IMR-90 (cell line): ENCODE data around the gene TJP3. TPM values are rescaled to one million over a fixed set of nuclear protein-coding genes. Genes with fewer than 3 reads are reported as not detected.

Experiments used
- ATAC-seq: fragments of 200-7000 bp; cut with Tn5 transposase; 2 replicates; pipeline ENCODE4 v1.9.1; 2020; ENCODE audit warnings: low read depth, mild to moderate bottlenecking, moderate library complexity
- BruUV-seq: library from RNA; stranded (reverse); fragments of 400-500 nt; replicated peaks from 2 replicates; lab custom pipeline; 2021; lab: Mats Ljungman, UMichigan
- CTCF ChIA-PET: fragments of 300-600 bp; formaldehyde crosslinking; extraction: SDS; loops from one replicate; lab custom pipeline; 2021; ENCODE audit warnings: antibody characterized with exemption; lab: Yijun Ruan, JAX
- POLR2A ChIA-PET: fragments of 300-600 bp; sonication (Branson Sonifier 250); formaldehyde crosslinking; loops from one replicate; lab custom pipeline; 2022; ENCODE audit warnings: antibody characterized with exemption; ENCODE audit not compliant: unreplicated experiment; lab: Charles Lee
- DNase-seq: peaks from one replicate; pipeline ENCODE4 v3.0.0; 2013
- H2AFZ ChIP-seq: replicated peaks from 2 replicates; pipeline ENCODE3; 2013; ENCODE audit warnings: low read length, mild to moderate bottlenecking; ENCODE audit not compliant: poor library complexity
- H2AK5ac ChIP-seq: 2 replicates; pipeline ENCODE4 v1.6.1; 2013; ENCODE audit warnings: low read depth, low read length, inconsistent platforms
- H2AK9ac ChIP-seq: replicated peaks from 2 replicates; pipeline ENCODE3; 2013; ENCODE audit warnings: mild to moderate bottlenecking, low read depth, low read length, moderate library complexity; ENCODE audit not compliant: poor library complexity
- H2BK120ac ChIP-seq: 2 replicates; pipeline ENCODE4 v1.6.1; 2013; ENCODE audit warnings: low read depth, low read length, inconsistent platforms
- H2BK15ac ChIP-seq: 3 replicates; pipeline ENCODE4 v1.6.1; 2013; ENCODE audit warnings: low read depth, low read length, inconsistent platforms
- H2BK20ac ChIP-seq: 2 replicates; pipeline ENCODE4 v1.6.1; 2013; ENCODE audit warnings: low read depth, mild to moderate bottlenecking, inconsistent platforms, low read length, moderate library complexity
- H2BK5ac ChIP-seq: 2 replicates; pipeline ENCODE4 v1.6.1; 2013; ENCODE audit warnings: mild to moderate bottlenecking, low read depth, low read length, inconsistent platforms; ENCODE audit not compliant: poor library complexity, severe bottlenecking
- H3K14ac ChIP-seq: replicated peaks from 2 replicates; pipeline ENCODE4 v1.6.1; 2013; ENCODE audit warnings: low read depth, low read length, inconsistent platforms
- H3K18ac ChIP-seq: 2 replicates; pipeline ENCODE4 v1.6.1; 2013; ENCODE audit warnings: low read depth, low read length, control low read depth
- H3K23ac ChIP-seq: 2 replicates; pipeline ENCODE4 v1.6.1; 2013; ENCODE audit warnings: low read depth, low read length, inconsistent platforms
- H3K27ac ChIP-seq: 2 replicates; pipeline ENCODE4 v1.5.1; 2013; ENCODE audit warnings: mild to moderate bottlenecking, control low read depth, low read length; ENCODE audit not compliant: insufficient read depth
- H3K27me3 ChIP-seq: 2 replicates; pipeline ENCODE4 v1.6.1; 2013; ENCODE audit warnings: low read length; ENCODE audit not compliant: control insufficient read depth, insufficient read depth
- H3K36me3 ChIP-seq: 2 replicates; pipeline ENCODE4 v1.6.1; 2013; ENCODE audit warnings: low read length, mixed read lengths; ENCODE audit not compliant: control insufficient read depth, insufficient read depth
- H3K4ac ChIP-seq: 2 replicates; pipeline ENCODE4 v1.6.1; 2013; ENCODE audit warnings: low read depth, low read length, inconsistent platforms
- H3K4me1 ChIP-seq: 2 replicates; pipeline ENCODE4 v1.6.1; 2013; ENCODE audit warnings: low read length, mixed read lengths; ENCODE audit not compliant: control insufficient read depth, insufficient read depth
- H3K4me2 ChIP-seq: 2 replicates; pipeline ENCODE4 v1.6.1; 2013; ENCODE audit warnings: low read depth, mild to moderate bottlenecking, control low read depth, low read length, moderate library complexity
- H3K4me3 ChIP-seq: 2 replicates; pipeline ENCODE4 v1.5.1; 2013; ENCODE audit warnings: low read depth, mild to moderate bottlenecking, control low read depth, low read length, moderate library complexity; ENCODE audit not compliant: insufficient read depth
- H3K56ac ChIP-seq: 2 replicates; pipeline ENCODE4 v1.6.1; 2013; ENCODE audit warnings: low read length, inconsistent platforms; ENCODE audit not compliant: insufficient read depth; ENCODE audit errors: extremely low read depth
- H3K79me1 ChIP-seq, 2 experiments: 2 replicates each; pipeline ENCODE4 v1.6.1; 2013; ENCODE audit warnings: low read length in 2 of 2, inconsistent platforms in 1 of 2, low read depth in 1 of 2
- H3K9ac ChIP-seq: 2 replicates; pipeline ENCODE4 v1.6.1; 2013; ENCODE audit warnings: low read depth, low read length, control low read depth
- H3K9me1 ChIP-seq: 2 replicates; pipeline ENCODE4 v1.6.1; 2013; ENCODE audit warnings: low read length, inconsistent platforms; ENCODE audit not compliant: insufficient read depth
- H3K9me3 ChIP-seq: 2 replicates; pipeline ENCODE4 v1.6.1; 2013; ENCODE audit warnings: low read length; ENCODE audit not compliant: control insufficient read depth, insufficient read depth
- H4K20me1 ChIP-seq: 2 replicates; pipeline ENCODE4 v1.6.1; 2013; ENCODE audit warnings: low read length, inconsistent platforms; ENCODE audit not compliant: insufficient read depth
- H4K5ac ChIP-seq: 2 replicates; pipeline ENCODE4 v1.6.1; 2013; ENCODE audit warnings: mild to moderate bottlenecking, low read depth, low read length, control low read depth
- H4K8ac ChIP-seq, 2 experiments: 2 replicates each; pipeline ENCODE4 v1.6.1; 2013; ENCODE audit warnings: low read depth in 2 of 2, low read length in 2 of 2, control low read depth in 1 of 2, inconsistent platforms in 1 of 2
- H4K91ac ChIP-seq: 2 replicates; pipeline ENCODE4 v1.6.1; 2013; ENCODE audit warnings: low read depth, low read length, inconsistent platforms; ENCODE audit not compliant: insufficient read depth
- CEBPB ChIP-seq: IDR thresholded peaks from 2 replicates; pipeline ENCODE4 v1.6.1; 2012; ENCODE audit warnings: low read depth, low read length, improper control_type of control experiment
- MAFK ChIP-seq: IDR thresholded peaks from 2 replicates; pipeline ENCODE4 v1.6.1; 2012; ENCODE audit warnings: low read depth, low read length, improper control_type of control experiment
- MXI1 ChIP-seq: IDR thresholded peaks from 2 replicates; pipeline ENCODE4 v1.6.1; 2012; ENCODE audit warnings: low read depth, mild to moderate bottlenecking, low read length, moderate library complexity, borderline replicate concordance
- NFE2L2 ChIP-seq: fragments of 150-350 bp; IDR thresholded peaks from 2 replicates; pipeline ENCODE4 v1.6.1; 2016; ENCODE audit warnings: low read depth, mild to moderate bottlenecking, low read length
- RAD21 ChIP-seq: IDR thresholded peaks from 2 replicates; pipeline ENCODE4 v1.6.1; 2012; ENCODE audit warnings: low read length, improper control_type of control experiment
- RCOR1 ChIP-seq: IDR thresholded peaks from 2 replicates; pipeline ENCODE4 v1.6.1; 2012; ENCODE audit warnings: mild to moderate bottlenecking, low read length, improper control_type of control experiment; ENCODE audit not compliant: insufficient replicate concordance
- SMC3 ChIP-seq: fragments of 150-350 bp; IDR thresholded peaks from 2 replicates; pipeline ENCODE4 v1.6.1; 2016; ENCODE audit warnings: low read depth, mild to moderate bottlenecking, antibody characterized with exemption, low read length, moderate library complexity
- WGBS, 2 experiments: methylation state at CpG; one replicate each; pipeline versions ENCODE4 v1.1.5 to v1.1.7; 2013; ENCODE audit warnings: missing lambda C conversion rate in 2 of 2; ENCODE audit not compliant: insufficient read length in 1 of 2; ENCODE audit errors: extremely low coverage in 2 of 2; 5-methylcytosine and 5-hydroxymethylcytosine counted together
- dilution Hi-C: fragments of 300-500 bp; cut with HindIII; formaldehyde crosslinking; loops from one replicate; pipeline ENCODE4 v1.14.3; 2018; ENCODE audit warnings: low sequenced_read_pairs; ENCODE audit not compliant: unreplicated experiment
- in situ Hi-C: fragments of 300-500 bp; cut with MboI; formaldehyde crosslinking; loops from 3 replicates; pipeline ENCODE4 v1.14.3; 2019; ENCODE audit warnings: low sequenced_read_pairs, inconsistent platforms, mixed read lengths
- intact Hi-C: fragments of 100-400 bp; cut with micrococcal nuclease; formaldehyde crosslinking; loops from 2 replicates; pipeline ENCODE4 v1.10.0; 2022
- polyA plus RNA-seq, 3 experiments: library from polyadenylated mRNA; depleted of rRNA; stranded (reverse); fragments of >200 nt; gene quantifications; 2 replicates each; pipeline ENCODE4 v1.2.3, GENCODE V29; 2012; ENCODE audit warnings: low replicate concordance in 1 of 3
- total RNA-seq: library from RNA; depleted of rRNA; stranded (reverse); fragments of >200 nt; gene quantifications from 2 replicates; pipeline ENCODE4 v1.2.3, GENCODE V29; 2012

Gene TJP3
- total and polyA plus RNA-seq, 2 of the 4 experiments (the other 2 are of a cell fraction): not detected

DNA sequence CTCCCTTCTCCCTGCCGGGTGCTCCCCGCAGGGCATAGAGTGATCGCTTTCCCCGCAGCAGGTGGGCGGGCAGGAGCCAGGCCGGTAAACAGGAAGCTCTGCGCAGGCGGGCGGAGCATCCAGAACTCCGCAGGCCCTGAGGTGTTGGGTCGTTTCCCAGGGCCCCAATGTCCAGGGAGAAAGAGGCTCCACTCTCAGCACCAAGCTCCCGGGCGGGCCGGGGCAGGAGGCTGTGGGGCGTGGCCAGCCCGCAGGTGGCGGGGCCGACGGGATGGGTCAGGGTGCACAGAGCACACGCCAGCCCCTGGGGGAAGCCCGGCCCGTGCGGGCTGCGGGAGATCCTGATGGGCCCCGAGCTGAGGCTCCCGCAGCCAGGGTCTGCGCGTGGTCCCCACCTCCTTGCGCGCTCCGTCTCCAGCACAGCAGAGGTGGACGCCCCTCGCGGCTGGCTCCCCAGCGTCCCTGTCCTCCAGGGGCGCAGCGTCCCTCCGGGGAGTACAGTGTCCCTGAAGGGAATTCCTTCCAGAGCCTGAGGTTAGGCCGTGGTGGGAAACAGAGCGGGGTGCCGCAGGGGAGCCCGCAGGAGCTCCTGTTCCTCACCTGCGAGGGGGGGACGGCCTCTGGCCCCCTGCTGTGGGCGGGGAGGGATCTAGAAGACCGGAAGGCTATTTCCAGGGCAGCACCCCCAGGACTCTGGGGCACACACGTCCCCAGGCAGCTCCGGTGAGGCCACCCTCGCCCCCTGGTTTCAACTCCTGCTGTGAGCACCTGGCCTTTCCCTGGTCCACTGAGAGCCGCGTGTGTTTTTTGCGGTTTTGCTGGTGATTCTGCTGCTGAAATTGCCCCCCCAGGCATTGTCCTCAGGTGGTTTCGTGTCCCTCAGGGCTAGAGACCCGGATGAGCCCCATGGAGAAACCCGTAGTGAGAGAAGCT, 20.1 kb upstream of the TJP3 start (continued):
- TF ChIP-seq NFE2L2 (no peak), RAD21 (no peak)

DNA sequence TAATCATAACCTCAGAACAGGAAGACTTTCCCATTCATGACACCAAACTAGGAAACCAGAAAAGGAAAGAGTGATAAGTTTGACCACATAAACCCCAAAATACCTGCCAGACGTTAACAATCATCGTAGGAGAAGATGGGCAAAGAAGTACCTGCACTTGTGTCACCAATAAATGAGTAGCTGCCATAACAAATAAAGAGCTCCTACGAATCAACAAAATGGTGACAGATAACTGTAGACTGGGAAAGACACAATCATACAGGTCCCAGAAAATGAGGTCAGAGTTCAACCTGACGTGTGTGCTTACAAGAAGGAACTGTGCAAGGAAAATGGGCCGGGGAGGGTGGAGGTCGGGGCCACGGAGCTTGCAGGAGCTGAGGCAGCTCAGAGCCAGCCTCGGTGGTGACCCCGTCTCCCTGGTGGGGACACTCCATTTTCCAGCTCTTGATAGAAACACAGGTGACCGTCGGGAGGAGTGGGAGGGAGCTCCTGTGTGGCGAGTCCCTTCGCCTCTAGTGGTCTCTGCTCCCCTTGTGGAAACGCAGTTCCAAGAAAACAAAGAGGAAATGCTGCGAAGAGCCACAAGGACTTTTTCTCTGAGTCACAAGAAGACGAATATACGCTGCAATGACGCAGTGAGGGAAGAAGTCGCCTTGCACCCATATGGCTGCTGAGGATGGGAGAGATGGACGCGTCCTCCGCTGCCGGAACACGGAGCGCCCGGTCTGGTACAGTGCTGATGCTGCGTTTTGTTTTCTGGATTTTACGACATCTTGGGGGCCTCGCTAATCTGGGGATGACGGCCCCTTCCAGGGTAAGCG, 17.4 kb upstream of the TJP3 start:
- DNase-seq: no peak
- no peak overlapping the region for H2AFZ ChIP-seq
- no peak overlapping the region for H3K27ac ChIP-seq
- H2AK5ac ChIP-seq: no peak overlapping the region
- peaks cover 6% of the 10 kb centered on the region for H3K9me1 ChIP-seq
- no peak overlapping the region for H2BK120ac ChIP-seq
- ChIA-PET POLR2A (interaction anchor here (1.2 kb wide), 1 partner anchor 9 kb away, joined by 4 read pairs; no protein-coding TSS in a partner anchor), CTCF (no interaction called here)
- no TSS peak for BruUV-seq
- H2AK9ac ChIP-seq: no peak overlapping the region
- ATAC-seq: no peak
- peaks cover 11% of the 10 kb centered on the region for H3K36me3 ChIP-seq
- no peak overlapping the region for H2BK15ac ChIP-seq
- H4K8ac ChIP-seq: no peak overlapping the region
- dilution Hi-C loops: no loop called here
- no peak overlapping the region for H3K14ac ChIP-seq
- H4K20me1 ChIP-seq: peaks cover 83% of the 10 kb centered on the region
- H3K27me3 ChIP-seq: no peaks in the 10 kb centered on the region
- WGBS, 2 experiments: 97% methylated on average over 25 of the region's 31 CpGs; no CpG with 5 or more reads in 1 of the 2 experiments
- H3K9me3 ChIP-seq: no peaks in the 10 kb centered on the region
- intact Hi-C loops: no loop called here
- H4K5ac ChIP-seq: no peak overlapping the region
- no peak overlapping the region for H3K4ac ChIP-seq
- H2BK5ac ChIP-seq: no peak overlapping the region
- in situ Hi-C loops: no loop called here
- peaks cover 20 to 63% of the 10 kb centered on the region in 2 experiments for H3K79me1 ChIP-seq
- TF ChIP-seq MAFK (no peak), RAD21 (no peak), CEBPB (no peak), MXI1 (no peak), NFE2L2 (no peak), RCOR1 (no peak), SMC3 (no peak)
- H3K4me3 ChIP-seq: no peak overlapping the region
- H3K18ac ChIP-seq: no peak overlapping the region
- no peak overlapping the region for H4K91ac ChIP-seq
- H3K23ac ChIP-seq: no peak overlapping the region
- no peak overlapping the region for H2BK20ac ChIP-seq
- no peak overlapping the region for H3K9ac ChIP-seq
- no peak overlapping the region for H3K4me2 ChIP-seq
- peaks cover 1% of the 10 kb centered on the region; the same call in 1 of the 2 replicates for H3K4me1 ChIP-seq
- H3K56ac ChIP-seq: no peak overlapping the region
